DND-41 (cell line): Measurements from ENCODE around the gene TTC23.
A peak's percentile ranks its signal among the peaks of the same experiment; 100 is the strongest.

Experiments used
- ATAC-seq: fragments of 200-7000 bp; cut with Tn5 transposase; 3 replicates; pipeline ENCODE4 v1.9.1; 2021; ENCODE audit warnings: low read depth; ENCODE audit not compliant: insufficient read depth
- DNase-seq: peaks from one replicate; pipeline ENCODE4 v3.0.0-alpha.2; 2020
- H2AFZ ChIP-seq: 2 replicates; pipeline ENCODE4 v1.6.0; 2012; ENCODE audit warnings: low read depth, low read length
- H3K27ac ChIP-seq: 2 replicates; pipeline ENCODE4 v1.5.1; 2012; ENCODE audit warnings: low read length, inconsistent platforms
- H3K27me3 ChIP-seq: fragments of 200-600 bp; sonication (generic); 2 replicates; pipeline ENCODE4 v1.6.0; 2012; ENCODE audit warnings: low read length, mild to moderate bottlenecking, inconsistent platforms; ENCODE audit not compliant: insufficient read depth, poor library complexity
- H3K36me3 ChIP-seq: 2 replicates; pipeline ENCODE4 v1.5.1; 2012; ENCODE audit warnings: low read length, inconsistent platforms; ENCODE audit not compliant: insufficient read depth
- H3K4me1 ChIP-seq: 2 replicates; pipeline ENCODE4 v1.5.1; 2012; ENCODE audit warnings: mild to moderate bottlenecking, low read length; ENCODE audit not compliant: insufficient read depth
- H3K4me2 ChIP-seq: 2 replicates; pipeline ENCODE4 v1.6.0; 2012; ENCODE audit warnings: mild to moderate bottlenecking, moderate library complexity, low read length, inconsistent platforms; ENCODE audit not compliant: insufficient read depth
- H3K4me3 ChIP-seq, 2 experiments: fragments of 200-600 bp in 1 of 2; shearing (Covaris generic) in 1 of 2; 2 replicates each; pipeline ENCODE4 v1.5.1; 2012 to 2016; ENCODE audit warnings: inconsistent platforms in 2 of 2, low read length in 2 of 2, mild to moderate bottlenecking in 2 of 2, low read depth in 1 of 2, moderate library complexity in 1 of 2
- H3K79me2 ChIP-seq: 2 replicates; pipeline ENCODE4 v1.6.0; 2012; ENCODE audit warnings: low read length, inconsistent platforms; ENCODE audit not compliant: insufficient read depth
- H3K9ac ChIP-seq: 2 replicates; pipeline ENCODE4 v1.6.0; 2012; ENCODE audit warnings: low read depth, mild to moderate bottlenecking, inconsistent platforms, low read length, moderate library complexity
- H3K9me3 ChIP-seq: 2 replicates; pipeline ENCODE4 v1.5.1; 2012; ENCODE audit warnings: low read length, moderate library complexity, mild to moderate bottlenecking, inconsistent platforms; ENCODE audit not compliant: insufficient read depth, severe bottlenecking
- H4K20me1 ChIP-seq: 2 replicates; pipeline ENCODE4 v1.6.0; 2012; ENCODE audit warnings: low read length; ENCODE audit not compliant: insufficient read depth
- EZH2 ChIP-seq: IDR thresholded peaks from 3 replicates; pipeline ENCODE4 v1.6.1; 2012; ENCODE audit warnings: borderline replicate concordance, low read depth, mild to moderate bottlenecking, moderate library complexity, low read length, inconsistent platforms; ENCODE audit not compliant: severe bottlenecking
- TF ChIP-seq, protein P1 (sequence below): IDR thresholded peaks from 2 replicates; pipeline ENCODE4 v1.5.1; 2012; ENCODE audit warnings: borderline replicate concordance, low read length, moderate library complexity, mild to moderate bottlenecking; ENCODE audit not compliant: poor library complexity, severe bottlenecking; ENCODE audit errors: extremely low read depth

Gene TTC23, protein sequence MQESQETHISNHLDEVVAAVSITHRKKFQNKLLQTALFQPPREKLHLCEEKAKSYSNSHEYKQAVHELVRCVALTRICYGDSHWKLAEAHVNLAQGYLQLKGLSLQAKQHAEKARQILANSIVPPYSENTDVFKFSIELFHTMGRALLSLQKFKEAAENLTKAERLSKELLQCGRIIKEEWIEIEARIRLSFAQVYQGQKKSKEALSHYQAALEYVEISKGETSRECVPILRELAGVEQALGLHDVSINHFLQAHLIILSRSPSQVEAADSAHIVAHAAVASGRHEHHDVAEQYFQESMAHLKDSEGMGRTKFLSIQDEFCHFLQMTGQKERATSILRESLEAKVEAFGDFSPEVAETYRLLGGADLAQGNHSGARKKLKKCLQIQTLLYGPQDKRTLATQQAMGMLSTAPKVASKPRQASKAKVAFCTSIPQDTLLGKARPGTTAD

DNA sequence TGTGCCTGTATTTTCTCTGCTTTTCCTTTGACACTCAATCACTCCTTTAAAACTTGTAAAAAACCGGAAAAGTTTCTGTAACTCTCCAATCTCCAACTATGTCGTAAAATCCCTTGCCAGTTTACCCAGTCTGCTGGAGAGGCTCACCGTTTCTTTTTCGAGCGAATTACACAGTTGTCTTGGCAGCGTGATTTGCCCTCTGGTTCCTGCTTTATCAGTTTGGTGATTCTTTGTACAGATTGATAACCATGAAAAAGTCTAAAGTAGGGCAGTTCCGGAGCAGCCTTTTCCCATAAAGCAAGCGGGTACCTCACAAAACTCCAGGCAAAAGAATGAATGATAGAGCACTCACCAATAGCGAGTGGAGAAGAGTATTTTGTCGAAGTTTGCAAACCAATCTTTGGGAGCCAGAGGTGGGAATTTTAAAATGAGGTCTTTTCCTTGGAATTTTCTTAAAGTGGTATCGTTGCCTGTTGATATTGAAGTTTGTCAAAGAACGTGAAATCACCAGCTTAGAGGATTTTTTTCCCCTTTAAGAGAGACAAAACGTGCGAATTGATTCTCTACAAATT is at the start of gene TTC23:
TTC23 (minus strand) TSS at position 312 of the 572 bp plus-strand sequence. CDS start 20,869 bp downstream, outside the sequence.
- Histone ChIP-seq H3K27ac (peak within 1 kb of the TSS; percentile 91), H3K27me3 (no peaks in the 10 kb centered on the region), H3K9ac (peak within 1 kb of the TSS; percentile 75), H4K20me1 (no peaks in the 10 kb centered on the region), H3K4me3 (peak within 1 kb of the TSS; percentile 47 to 86), H2AFZ (peak within 1 kb of the TSS; percentile 52), H3K79me2 (peaks cover 62% of the 10 kb centered on the region), H3K36me3 (no peaks in the 10 kb centered on the region), H3K4me2 (peak within 1 kb of the TSS; percentile 83), H3K4me1 (peaks cover 58% of the 10 kb centered on the region), H3K9me3 (no peaks in the 10 kb centered on the region)
- TF ChIP-seq, protein P1, sequence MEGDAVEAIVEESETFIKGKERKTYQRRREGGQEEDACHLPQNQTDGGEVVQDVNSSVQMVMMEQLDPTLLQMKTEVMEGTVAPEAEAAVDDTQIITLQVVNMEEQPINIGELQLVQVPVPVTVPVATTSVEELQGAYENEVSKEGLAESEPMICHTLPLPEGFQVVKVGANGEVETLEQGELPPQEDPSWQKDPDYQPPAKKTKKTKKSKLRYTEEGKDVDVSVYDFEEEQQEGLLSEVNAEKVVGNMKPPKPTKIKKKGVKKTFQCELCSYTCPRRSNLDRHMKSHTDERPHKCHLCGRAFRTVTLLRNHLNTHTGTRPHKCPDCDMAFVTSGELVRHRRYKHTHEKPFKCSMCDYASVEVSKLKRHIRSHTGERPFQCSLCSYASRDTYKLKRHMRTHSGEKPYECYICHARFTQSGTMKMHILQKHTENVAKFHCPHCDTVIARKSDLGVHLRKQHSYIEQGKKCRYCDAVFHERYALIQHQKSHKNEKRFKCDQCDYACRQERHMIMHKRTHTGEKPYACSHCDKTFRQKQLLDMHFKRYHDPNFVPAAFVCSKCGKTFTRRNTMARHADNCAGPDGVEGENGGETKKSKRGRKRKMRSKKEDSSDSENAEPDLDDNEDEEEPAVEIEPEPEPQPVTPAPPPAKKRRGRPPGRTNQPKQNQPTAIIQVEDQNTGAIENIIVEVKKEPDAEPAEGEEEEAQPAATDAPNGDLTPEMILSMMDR = no peak
- no peak for TF ChIP-seq EZH2
- peak; percentile 6; the same call in 1 of the 3 replicates for ATAC-seq
- DNase-seq = peak; percentile 40

DNA sequence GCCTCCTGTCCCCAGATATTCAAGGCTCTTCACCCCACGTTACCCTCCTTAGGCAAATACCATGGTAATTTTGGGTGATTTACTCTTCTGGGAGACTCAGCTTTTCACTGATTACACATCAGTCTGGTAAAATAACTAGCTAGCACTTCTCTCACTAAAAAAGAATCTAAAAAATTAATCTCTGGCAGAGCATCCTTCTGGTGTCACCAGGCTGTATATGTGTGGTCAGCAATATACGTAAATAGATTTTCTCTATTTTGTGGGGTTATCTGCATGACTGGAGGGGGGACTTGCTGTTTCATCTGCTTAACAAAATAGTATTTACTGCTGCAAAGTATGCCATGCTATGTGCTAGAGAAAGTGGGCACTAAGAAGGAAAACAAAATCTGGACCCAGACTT is 47.0 kb upstream of the TTC23 start:
- no peaks in the 10 kb centered on the region; the same call in 1 of the 2 replicates for H3K4me1 ChIP-seq
- no peaks in the 10 kb centered on the region for H3K9me3 ChIP-seq
- 0 out of 2 replicates have a peak, but pooled peaks cover 7% of the 10 kb centered on the region for H3K79me2 ChIP-seq
- DNase-seq (no peak), ATAC-seq (no peak)
- no peak overlapping the region for H3K9ac ChIP-seq
- H3K4me2 ChIP-seq = no peak overlapping the region
- peaks cover 33% of the 10 kb centered on the region for H3K36me3 ChIP-seq
- H3K27me3 ChIP-seq = no peaks in the 10 kb centered on the region
- H3K4me3 ChIP-seq = no peak overlapping the region
- H3K27ac ChIP-seq = no peak overlapping the region
- TF ChIP-seq EZH2 = no peak
- TF ChIP-seq, protein P1 = no peak
- H4K20me1 ChIP-seq = no peaks in the 10 kb centered on the region
- H2AFZ ChIP-seq = no peak overlapping the region

DNA sequence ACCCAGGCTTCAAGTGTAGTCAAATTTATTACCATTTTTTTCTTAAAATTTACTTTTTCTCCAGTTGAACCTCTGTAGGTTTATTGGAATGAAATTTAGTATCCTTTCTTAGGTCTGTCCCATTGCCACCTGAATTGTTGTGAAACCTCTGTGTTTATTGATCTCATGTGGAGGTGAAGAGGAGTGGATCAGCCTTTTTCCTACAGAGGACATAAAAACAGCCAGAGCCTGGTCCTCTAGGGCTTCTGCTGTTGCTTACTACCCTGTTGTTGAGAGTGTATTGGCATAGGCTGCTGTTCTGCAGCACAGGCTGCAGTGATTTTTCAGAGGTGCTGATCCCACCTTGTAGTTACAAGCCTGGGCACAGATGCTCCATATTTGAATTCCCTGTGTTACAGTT is 46.5 kb upstream of the TTC23 start:
- TF ChIP-seq, protein P1 = no peak
- TF ChIP-seq EZH2 = no peak
- no peak overlapping the region for H3K4me3 ChIP-seq
- no peaks in the 10 kb centered on the region for H3K27me3 ChIP-seq
- H3K9ac ChIP-seq = no peak overlapping the region
- H3K9me3 ChIP-seq = no peaks in the 10 kb centered on the region
- DNase-seq = no peak
- no peak overlapping the region for H3K27ac ChIP-seq
- H3K36me3 ChIP-seq = peaks cover 39% of the 10 kb centered on the region
- 0 out of 2 replicates have a peak, but pooled peaks cover 7% of the 10 kb centered on the region for H3K79me2 ChIP-seq
- no peak overlapping the region for H3K4me2 ChIP-seq
- H4K20me1 ChIP-seq = no peaks in the 10 kb centered on the region
- no peak overlapping the region for H2AFZ ChIP-seq
- no peak for ATAC-seq
- H3K4me1 ChIP-seq = no peaks in the 10 kb centered on the region; the same call in 1 of the 2 replicates
